Measurements from ENCODE around the gene HIF3A. TPM values are rescaled to one million over a fixed set of nuclear protein-coding genes. Genes with fewer than 3 reads are reported as not detected.
"Not testable (repeated sequence)": the region's sequence is repeated elsewhere in the genome, so short reads cannot be mapped to it uniquely, and the experiment has no call there.

Gene HIF3A
- total and polyA plus RNA-seq, 2 donors (not counting 1 experiment from before 2014, with no cell fraction given), result 0.12 to 1.5 TPM

- Histone ChIP-seq H3K9ac (ENCODE audit: insufficient read depth, low read length) (no peak overlapping the region), H3K4me2 (ENCODE audit: extremely low read depth, insufficient read depth, low read length) (no peak overlapping the region), H3K4me1 (ENCODE audit: control insufficient read depth, extremely low read depth, insufficient read depth, low read length) (no peaks in the 10 kb centered on the region), H2AFZ (ENCODE audit: low read length) (no peak overlapping the region), H3K27me3 (ENCODE audit: control insufficient read depth, insufficient read depth, low read length) (peaks cover 6% of the 10 kb centered on the region), H3K27ac (ENCODE audit: insufficient read depth, low read length) (no peak overlapping the region), H3K4me3 (replicated peaks in 1 of 4; ENCODE audit: control extremely low read depth in 1 of 4, insufficient read depth in 1 of 4, low read depth in 3 of 4, low read length in 4 of 4) (no peak overlapping the region), H3K79me2 (ENCODE audit: control insufficient read depth, insufficient read depth, low read length) (no peaks in the 10 kb centered on the region), H3K36me3 (ENCODE audit: control insufficient read depth, insufficient read depth, low read length) (no peaks in the 10 kb centered on the region), H3K9me3 (ENCODE audit: control insufficient read depth, insufficient read depth, low read depth, low read length) (no peaks in the 10 kb centered on the region), H4K20me1 (ENCODE audit: control insufficient read depth, extremely low read depth, insufficient read depth, low read length) (no peaks in the 10 kb centered on the region)
- TF ChIP-seq CTCF (conservative IDR thresholded peaks at IDR 0.05 in 1 of 2, IDR thresholded peaks at IDR 0.05 in 1 of 2; ENCODE audit: low read depth in 1 of 2, low read length in 2 of 2) (no peak), EZH2 (IDR thresholded peaks at IDR 0.05; ENCODE audit: low read length, missing control alignments) (no peak)
- DNase-seq (ENCODE audit: low read depth in 2 of 2), result no peak
Observed at GRCh38 chr19:46254776-46255175, 42.1 kb upstream of the HIF3A start.

- Histone ChIP-seq H3K9me3 (ENCODE audit: control insufficient read depth, insufficient read depth, low read depth, low read length) (no peaks in the 10 kb centered on the region), H3K79me2 (ENCODE audit: control insufficient read depth, insufficient read depth, low read length) (no peaks in the 10 kb centered on the region), H3K4me3 (replicated peaks in 1 of 4; ENCODE audit: control extremely low read depth in 1 of 4, insufficient read depth in 1 of 4, low read depth in 3 of 4, low read length in 4 of 4) (no peak overlapping the region), H2AFZ (ENCODE audit: low read length) (no peak overlapping the region), H4K20me1 (ENCODE audit: control insufficient read depth, extremely low read depth, insufficient read depth, low read length) (no peaks in the 10 kb centered on the region), H3K9ac (ENCODE audit: insufficient read depth, low read length) (no peak overlapping the region), H3K36me3 (ENCODE audit: control insufficient read depth, insufficient read depth, low read length) (no peaks in the 10 kb centered on the region), H3K27ac (ENCODE audit: insufficient read depth, low read length) (no peak overlapping the region), H3K4me1 (ENCODE audit: control insufficient read depth, extremely low read depth, insufficient read depth, low read length) (no peaks in the 10 kb centered on the region), H3K4me2 (ENCODE audit: extremely low read depth, insufficient read depth, low read length) (no peak overlapping the region), H3K27me3 (ENCODE audit: control insufficient read depth, insufficient read depth, low read length) (peaks cover 4% of the 10 kb centered on the region)
- peak in 1 of 2 donors; percentile 53 for DNase-seq (ENCODE audit: low read depth in 2 of 2)
- TF ChIP-seq CTCF (conservative IDR thresholded peaks at IDR 0.05 in 1 of 2, IDR thresholded peaks at IDR 0.05 in 1 of 2; ENCODE audit: low read depth in 1 of 2, low read length in 2 of 2) (no peak), EZH2 (IDR thresholded peaks at IDR 0.05; ENCODE audit: low read length, missing control alignments) (no peak)
Observed at GRCh38 chr19:46256855-46257254, 40.0 kb upstream of the HIF3A start.

GRCh38 chr19:46261501-46261900 lies 35.3 kb upstream of the HIF3A start:
- not testable (repeated sequence) for H4K20me1 ChIP-seq (ENCODE audit: control insufficient read depth, extremely low read depth, insufficient read depth, low read length); H3K27me3 ChIP-seq (ENCODE audit: control insufficient read depth, insufficient read depth, low read length); H3K4me1 ChIP-seq (ENCODE audit: control insufficient read depth, extremely low read depth, insufficient read depth, low read length); H3K79me2 ChIP-seq (ENCODE audit: control insufficient read depth, insufficient read depth, low read length); H3K9ac ChIP-seq (ENCODE audit: insufficient read depth, low read length); H3K27ac ChIP-seq (ENCODE audit: insufficient read depth, low read length); H3K4me3 ChIP-seq (replicated peaks in 1 of 4; ENCODE audit: control extremely low read depth in 1 of 4, insufficient read depth in 1 of 4, low read depth in 3 of 4, low read length in 4 of 4); DNase-seq (ENCODE audit: low read depth in 2 of 2); H2AFZ ChIP-seq (ENCODE audit: low read length); H3K9me3 ChIP-seq (ENCODE audit: control insufficient read depth, insufficient read depth, low read depth, low read length); H3K4me2 ChIP-seq (ENCODE audit: extremely low read depth, insufficient read depth, low read length); H3K36me3 ChIP-seq (ENCODE audit: control insufficient read depth, insufficient read depth, low read length)

GRCh38 chr19:46262684-46263296 lies 34.1 kb upstream of the HIF3A start:
- H3K4me2 ChIP-seq (ENCODE audit: extremely low read depth, insufficient read depth, low read length); H3K9ac ChIP-seq (ENCODE audit: insufficient read depth, low read length); H2AFZ ChIP-seq (ENCODE audit: low read length); H3K4me3 ChIP-seq (replicated peaks in 1 of 4; ENCODE audit: control extremely low read depth in 1 of 4, insufficient read depth in 1 of 4, low read depth in 3 of 4, low read length in 4 of 4); H3K4me1 ChIP-seq (ENCODE audit: control insufficient read depth, extremely low read depth, insufficient read depth, low read length); H3K9me3 ChIP-seq (ENCODE audit: control insufficient read depth, insufficient read depth, low read depth, low read length); H3K27me3 ChIP-seq (ENCODE audit: control insufficient read depth, insufficient read depth, low read length); H3K79me2 ChIP-seq (ENCODE audit: control insufficient read depth, insufficient read depth, low read length); H4K20me1 ChIP-seq (ENCODE audit: control insufficient read depth, extremely low read depth, insufficient read depth, low read length); H3K27ac ChIP-seq (ENCODE audit: insufficient read depth, low read length); H3K36me3 ChIP-seq (ENCODE audit: control insufficient read depth, insufficient read depth, low read length): not testable (repeated sequence)
- peak; percentile 12 to 90 for DNase-seq (ENCODE audit: low read depth in 2 of 2)

GRCh38 chr19:46264801-46265200 lies 32.0 kb upstream of the HIF3A start:
- DNase-seq (ENCODE audit: low read depth in 2 of 2); H3K4me2 ChIP-seq (ENCODE audit: extremely low read depth, insufficient read depth, low read length); H3K27me3 ChIP-seq (ENCODE audit: control insufficient read depth, insufficient read depth, low read length); H3K79me2 ChIP-seq (ENCODE audit: control insufficient read depth, insufficient read depth, low read length); H3K9ac ChIP-seq (ENCODE audit: insufficient read depth, low read length); H2AFZ ChIP-seq (ENCODE audit: low read length); H3K27ac ChIP-seq (ENCODE audit: insufficient read depth, low read length); H4K20me1 ChIP-seq (ENCODE audit: control insufficient read depth, extremely low read depth, insufficient read depth, low read length); H3K9me3 ChIP-seq (ENCODE audit: control insufficient read depth, insufficient read depth, low read depth, low read length); H3K4me1 ChIP-seq (ENCODE audit: control insufficient read depth, extremely low read depth, insufficient read depth, low read length); H3K4me3 ChIP-seq (replicated peaks in 1 of 4; ENCODE audit: control extremely low read depth in 1 of 4, insufficient read depth in 1 of 4, low read depth in 3 of 4, low read length in 4 of 4); H3K36me3 ChIP-seq (ENCODE audit: control insufficient read depth, insufficient read depth, low read length): not testable (repeated sequence)

Data from fibroblast of lung (primary cell).